Astrocyte (in vitro differentiated cells and primary cell): ENCODE data around the gene SEMA7A.

Experiments used
- EZH2 ChIP-seq: IDR thresholded peaks from 2 replicates; pipeline ENCODE4 v1.6.1; 2012; ENCODE audit warnings: mild to moderate bottlenecking, low read length, inconsistent platforms; ENCODE audit not compliant: insufficient read depth
- TF ChIP-seq, protein P1 (sequence below): IDR thresholded peaks from 2 replicates; pipeline ENCODE4 v1.5.1; 2011; ENCODE audit warnings: low read depth, mild to moderate bottlenecking, inconsistent platforms, low read length, moderate library complexity; ENCODE audit not compliant: insufficient read depth

DNA sequence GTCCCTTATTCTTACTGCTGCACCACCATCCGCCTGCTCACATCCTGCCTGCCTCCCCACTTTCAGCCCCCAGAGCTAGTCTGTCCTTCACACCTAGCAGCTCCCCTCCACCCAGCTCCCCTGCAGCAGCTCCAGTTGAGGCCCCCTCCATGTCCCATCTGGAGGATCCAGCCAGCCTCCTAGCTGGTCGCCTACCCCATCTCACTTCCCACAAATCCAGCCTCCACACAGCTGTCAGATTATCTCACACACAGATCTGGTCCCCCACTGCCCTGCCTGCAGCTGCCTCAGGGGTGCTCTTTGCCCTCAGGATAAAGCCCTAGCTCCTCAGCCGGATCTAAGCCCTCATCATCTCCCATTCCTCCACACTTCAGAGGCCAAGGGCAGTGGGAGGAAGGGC, 8.8 kb upstream of the SEMA7A start:
- TF ChIP-seq, protein P1, sequence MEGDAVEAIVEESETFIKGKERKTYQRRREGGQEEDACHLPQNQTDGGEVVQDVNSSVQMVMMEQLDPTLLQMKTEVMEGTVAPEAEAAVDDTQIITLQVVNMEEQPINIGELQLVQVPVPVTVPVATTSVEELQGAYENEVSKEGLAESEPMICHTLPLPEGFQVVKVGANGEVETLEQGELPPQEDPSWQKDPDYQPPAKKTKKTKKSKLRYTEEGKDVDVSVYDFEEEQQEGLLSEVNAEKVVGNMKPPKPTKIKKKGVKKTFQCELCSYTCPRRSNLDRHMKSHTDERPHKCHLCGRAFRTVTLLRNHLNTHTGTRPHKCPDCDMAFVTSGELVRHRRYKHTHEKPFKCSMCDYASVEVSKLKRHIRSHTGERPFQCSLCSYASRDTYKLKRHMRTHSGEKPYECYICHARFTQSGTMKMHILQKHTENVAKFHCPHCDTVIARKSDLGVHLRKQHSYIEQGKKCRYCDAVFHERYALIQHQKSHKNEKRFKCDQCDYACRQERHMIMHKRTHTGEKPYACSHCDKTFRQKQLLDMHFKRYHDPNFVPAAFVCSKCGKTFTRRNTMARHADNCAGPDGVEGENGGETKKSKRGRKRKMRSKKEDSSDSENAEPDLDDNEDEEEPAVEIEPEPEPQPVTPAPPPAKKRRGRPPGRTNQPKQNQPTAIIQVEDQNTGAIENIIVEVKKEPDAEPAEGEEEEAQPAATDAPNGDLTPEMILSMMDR: no peak
- TF ChIP-seq EZH2: no peak
